HFFc6 (cell line): ENCODE results near the gene CACNB3. TPM values are rescaled to one million over a fixed set of nuclear protein-coding genes. Genes with fewer than 3 reads are reported as not detected.
A peak's percentile ranks its signal among the peaks of the same experiment; 100 is the strongest.
"Not testable (repeated sequence)": the region's sequence is repeated elsewhere in the genome, so short reads cannot be mapped to it uniquely, and the experiment has no call there.

Experiments used
- DNase-seq: peaks from one replicate; pipeline ENCODE4 v3.0.0-alpha.2; 2018
- H3K27ac Mint-ChIP-seq: 2 replicates; pipeline ENCODE4 v1.8.0; 2020; ENCODE audit warnings: mild to moderate bottlenecking, mixed read lengths
- H3K27me3 Mint-ChIP-seq: 2 replicates; pipeline ENCODE4 v1.8.0; 2021; ENCODE audit warnings: mild to moderate bottlenecking, moderate library complexity, mixed read lengths; ENCODE audit not compliant: insufficient read depth
- H3K36me3 Mint-ChIP-seq: 2 replicates; pipeline ENCODE4 v1.8.0; 2021; ENCODE audit warnings: low read depth, mixed read lengths
- H3K4me1 Mint-ChIP-seq: 2 replicates; pipeline ENCODE4 v1.8.0; 2020; ENCODE audit warnings: low read depth, mixed read lengths
- H3K4me3 Mint-ChIP-seq: 2 replicates; pipeline ENCODE4 v1.8.0; 2020; ENCODE audit warnings: mild to moderate bottlenecking, moderate library complexity, mixed read lengths
- H3K9me3 Mint-ChIP-seq: 2 replicates; pipeline ENCODE4 v1.8.0; 2020; ENCODE audit warnings: mild to moderate bottlenecking, mixed read lengths
- CTCF ChIP-seq: fragments of 200-600 bp; sonication (generic); IDR thresholded peaks from 2 replicates; pipeline ENCODE4 v1.5.0; 2021; ENCODE audit warnings: antibody characterized with exemption, mild to moderate bottlenecking
- total RNA-seq, 6 experiments: library from RNA; stranded (reverse); fragmentation: NEBNext Ultra II Directional; extraction: Animal tissue kit (Norgen Biotek cat#: 25700); gene quantifications; 2 replicates in 1 of 6; 3 replicates in 5 of 6; pipeline ENCODE4 v1.2.3, GENCODE V29; 2021

CACNB3 gene
- total RNA-seq, 6 experiments from 2014 or later = 32.3 to 44.4 (median 38.4) TPM

- Mint-ChIP-seq H3K36me3 (peaks cover 27% of the 10 kb centered on the region), H3K4me1 (no peaks in the 10 kb centered on the region), H3K27me3 (no peaks in the 10 kb centered on the region), H3K27ac (no peak overlapping the region), H3K4me3 (no peak overlapping the region), H3K9me3 (no peaks in the 10 kb centered on the region)
- TF ChIP-seq CTCF = no peak
- DNase-seq = no peak
Measured at GRCh38 chr12:48838048-48838447, 19.8 kb downstream of the CACNB3 start.

- not testable (repeated sequence) for H3K27ac Mint-ChIP-seq, H3K27me3 Mint-ChIP-seq, H3K4me3 Mint-ChIP-seq, H3K9me3 Mint-ChIP-seq, H3K4me1 Mint-ChIP-seq, DNase-seq
- H3K36me3 Mint-ChIP-seq = peaks cover 17% of the 10 kb centered on the region
Measured at GRCh38 chr12:48842021-48842420, 23.7 kb downstream of the CACNB3 start.

GRCh38 chr12:48851883-48852733 lies 33.8 kb downstream of the CACNB3 start, which contains the start of gene DDX23:
Gene DDX23, minus strand, starts transcription at chr12:48852163. Its CDS starts 6,381 bp downstream, at chr12:48845782.
- Mint-ChIP-seq H3K36me3 (peaks cover 16% of the 10 kb centered on the region; the same call in 1 of the 2 replicates), H3K9me3 (no peaks in the 10 kb centered on the region), H3K4me3 (peak within 1 kb of the TSS; percentile 99), H3K27me3 (peaks cover 4% of the 10 kb centered on the region), H3K27ac (peak within 1 kb of the TSS; percentile 94), H3K4me1 (peaks cover 29% of the 10 kb centered on the region)
- no peak for TF ChIP-seq CTCF
- peak; percentile 97 for DNase-seq

GRCh38 chr12:48852734-48853688 lies 34.7 kb downstream of the CACNB3 start:
- TF ChIP-seq CTCF = peak; percentile 97
- Mint-ChIP-seq H3K27ac (peak overlapping the region; percentile 94), H3K36me3 (peaks cover 16% of the 10 kb centered on the region; the same call in 1 of the 2 replicates), H3K4me3 (peak overlapping the region; percentile 99), H3K4me1 (peaks cover 29% of the 10 kb centered on the region), H3K9me3 (no peaks in the 10 kb centered on the region), H3K27me3 (peaks cover 9% of the 10 kb centered on the region)
- DNase-seq = peak; percentile 85

GRCh38 chr12:48854488-48854887 lies 36.2 kb downstream of the CACNB3 start:
- no peak for TF ChIP-seq CTCF
- peaks cover 13% of the 10 kb centered on the region for H3K27me3 Mint-ChIP-seq

GRCh38 chr12:48854932-48855331 lies 36.6 kb downstream of the CACNB3 start:
- not testable (repeated sequence) for H3K9me3 Mint-ChIP-seq, H3K4me3 Mint-ChIP-seq, DNase-seq, H3K27ac Mint-ChIP-seq
- peaks cover 13% of the 10 kb centered on the region; the same call in 1 of the 2 replicates for H3K36me3 Mint-ChIP-seq
- peaks cover 25% of the 10 kb centered on the region for H3K4me1 Mint-ChIP-seq
- peaks cover 13% of the 10 kb centered on the region for H3K27me3 Mint-ChIP-seq

More at GRCh38 chr12:48854488-48854887, 36.2 kb downstream of the CACNB3 start:
- H3K27ac Mint-ChIP-seq = no peak overlapping the region
- no peak for DNase-seq
- peaks cover 16% of the 10 kb centered on the region; the same call in 1 of the 2 replicates for H3K36me3 Mint-ChIP-seq
- no peak overlapping the region for H3K4me3 Mint-ChIP-seq
- H3K4me1 Mint-ChIP-seq = peaks cover 29% of the 10 kb centered on the region
- no peaks in the 10 kb centered on the region for H3K9me3 Mint-ChIP-seq
